Fibroblast of upper back skin (primary cell): ENCODE measurements around the gene MTA1.
A peak's percentile ranks its signal among the peaks of the same experiment; 100 is the strongest.

Source experiments
- DNase-seq: peaks from one replicate; pipeline ENCODE4 v3.0.0-alpha.2; 2013

The MTA1 gene

DNA sequence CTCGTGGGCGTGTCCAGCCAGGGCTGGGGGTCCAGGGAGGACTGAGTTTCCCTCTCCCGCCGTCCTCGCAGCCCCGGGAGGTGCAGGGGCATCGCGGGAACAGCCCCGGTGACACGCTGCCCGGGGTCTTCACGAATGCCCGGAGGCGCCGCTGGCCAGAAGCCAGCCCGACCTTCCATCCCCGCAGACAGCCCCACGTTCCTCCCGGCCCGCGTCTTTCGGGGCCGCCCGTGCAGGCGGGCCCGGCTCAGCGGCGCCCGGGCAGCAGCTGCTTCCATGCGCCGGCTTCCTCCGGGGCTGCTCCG, 70.6 kb downstream of the MTA1 start:
- DNase-seq = no peak

DNA sequence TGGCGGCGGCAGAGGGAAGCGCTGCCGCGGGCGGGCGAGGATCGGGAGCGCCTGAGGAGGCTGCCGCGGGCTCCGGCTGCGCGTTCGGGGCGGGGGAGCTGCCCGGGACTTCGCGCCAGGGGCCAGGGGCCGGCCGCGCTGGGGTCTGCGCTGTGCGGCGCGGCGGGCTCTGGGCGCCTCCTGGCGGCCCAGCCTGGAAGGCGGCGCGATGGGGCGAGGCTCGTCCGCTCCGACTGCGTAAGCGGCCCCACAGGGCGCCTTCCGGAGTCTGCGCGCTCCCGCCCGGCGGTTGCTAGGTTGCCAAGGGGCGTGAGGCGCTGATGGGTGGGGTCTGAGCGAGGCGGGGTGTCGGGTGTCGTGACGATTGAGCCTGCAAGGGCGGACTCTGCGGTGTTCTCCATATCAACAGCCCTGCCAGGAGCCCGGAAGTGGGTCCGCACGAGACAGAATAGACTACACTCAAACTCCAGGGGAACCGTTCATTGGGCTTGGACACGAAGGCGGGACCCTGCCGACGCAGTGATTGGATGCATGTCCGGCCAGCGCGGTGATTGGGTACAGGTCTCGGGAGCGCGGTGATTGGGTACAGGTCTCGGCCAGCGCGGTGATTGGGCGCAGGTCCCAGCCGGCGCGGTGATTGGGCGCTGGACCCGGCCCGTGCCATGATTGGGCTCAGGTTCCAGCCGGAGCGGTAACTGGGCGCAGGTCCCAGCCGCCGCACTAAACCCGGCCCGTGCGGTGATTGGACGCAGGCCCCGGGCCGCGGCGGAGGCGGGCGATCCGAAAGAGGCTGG, 71.1 kb downstream of the MTA1 start, which contains the start of gene TEDC1:
Gene TEDC1, plus strand, starts transcription at position 675 of the 794 bp plus-strand sequence. CDS start 130 bp downstream, outside the sequence.
- peak; percentile 100 for DNase-seq

DNA sequence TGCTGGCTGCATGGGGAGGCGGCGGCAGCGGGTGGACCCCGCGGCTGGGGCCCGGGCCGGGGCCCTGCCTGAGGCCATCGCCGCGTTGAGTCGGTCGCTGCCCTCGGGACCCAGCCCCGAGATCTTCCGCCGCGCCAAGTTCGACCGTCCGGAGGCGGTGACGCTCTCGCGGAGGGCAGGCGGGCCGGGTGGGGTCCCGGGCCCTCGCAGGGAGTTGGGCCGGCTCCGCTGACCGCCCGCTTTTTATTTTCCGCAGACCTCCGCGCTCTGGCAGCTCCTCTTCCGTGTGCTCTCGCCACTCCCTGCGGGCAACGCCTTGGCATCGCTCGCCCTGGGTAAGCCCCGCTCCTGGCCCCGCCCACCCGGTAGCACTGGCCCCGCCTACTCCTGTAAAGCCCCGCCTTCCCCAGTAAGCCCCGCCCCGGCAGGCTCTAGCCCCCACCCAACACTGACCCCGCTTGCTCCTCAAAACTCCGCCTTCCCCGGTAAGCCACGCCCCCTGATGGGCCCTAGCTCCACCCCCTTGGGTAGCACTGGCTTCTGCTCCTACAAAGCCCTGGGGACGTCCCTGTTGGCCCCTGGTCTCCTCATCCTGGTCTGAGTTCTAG, 71.8 kb downstream of the MTA1 start:
- peak; percentile 27 for DNase-seq

DNA sequence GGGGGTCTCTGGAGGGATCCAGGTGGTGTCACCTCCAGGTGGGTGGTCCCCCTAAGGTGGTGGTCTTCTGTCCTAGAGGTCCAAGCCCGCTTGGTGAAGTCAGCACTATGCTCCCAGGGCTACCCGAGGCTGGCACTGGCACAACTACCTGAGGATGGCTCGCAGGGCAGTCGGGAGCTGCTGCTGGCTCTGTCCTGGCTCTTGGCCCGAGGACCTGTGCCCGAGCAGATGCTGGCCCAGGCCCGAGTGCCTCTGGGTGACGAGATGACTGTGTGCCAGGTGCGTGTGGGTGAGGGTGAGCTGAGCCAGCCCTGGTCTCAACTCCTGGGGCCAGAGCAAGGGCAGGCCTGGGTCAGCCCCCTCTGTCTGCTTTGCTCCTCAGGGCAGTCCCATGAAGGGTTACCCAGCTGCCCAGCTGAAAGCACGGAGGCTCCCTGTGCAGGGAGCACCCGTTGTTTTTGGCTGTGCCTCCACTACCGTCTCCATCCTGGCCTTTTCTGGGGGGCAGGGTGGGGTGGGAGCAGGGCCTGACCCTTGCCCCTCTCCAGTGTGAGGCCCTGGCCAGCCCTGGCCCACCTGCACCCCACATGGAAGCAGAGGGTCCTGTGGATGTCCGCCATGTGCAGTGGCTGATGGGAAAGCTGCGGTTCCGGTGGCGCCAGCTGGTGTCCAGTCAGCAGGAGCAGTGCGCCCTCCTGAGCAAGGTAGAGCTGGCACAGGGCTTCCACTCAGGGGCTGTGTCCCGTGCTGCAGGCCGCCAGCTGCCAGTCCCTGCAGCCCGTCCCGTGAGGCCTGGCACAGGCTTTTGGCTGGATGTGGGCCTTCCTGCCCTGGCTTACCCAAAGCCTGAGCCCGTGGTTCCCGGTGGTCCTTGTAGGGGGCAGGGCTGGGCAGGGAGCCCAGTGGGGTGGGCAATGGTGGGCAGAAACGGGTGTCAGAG, 72.7 kb downstream of the MTA1 start:
- no peak for DNase-seq

DNA sequence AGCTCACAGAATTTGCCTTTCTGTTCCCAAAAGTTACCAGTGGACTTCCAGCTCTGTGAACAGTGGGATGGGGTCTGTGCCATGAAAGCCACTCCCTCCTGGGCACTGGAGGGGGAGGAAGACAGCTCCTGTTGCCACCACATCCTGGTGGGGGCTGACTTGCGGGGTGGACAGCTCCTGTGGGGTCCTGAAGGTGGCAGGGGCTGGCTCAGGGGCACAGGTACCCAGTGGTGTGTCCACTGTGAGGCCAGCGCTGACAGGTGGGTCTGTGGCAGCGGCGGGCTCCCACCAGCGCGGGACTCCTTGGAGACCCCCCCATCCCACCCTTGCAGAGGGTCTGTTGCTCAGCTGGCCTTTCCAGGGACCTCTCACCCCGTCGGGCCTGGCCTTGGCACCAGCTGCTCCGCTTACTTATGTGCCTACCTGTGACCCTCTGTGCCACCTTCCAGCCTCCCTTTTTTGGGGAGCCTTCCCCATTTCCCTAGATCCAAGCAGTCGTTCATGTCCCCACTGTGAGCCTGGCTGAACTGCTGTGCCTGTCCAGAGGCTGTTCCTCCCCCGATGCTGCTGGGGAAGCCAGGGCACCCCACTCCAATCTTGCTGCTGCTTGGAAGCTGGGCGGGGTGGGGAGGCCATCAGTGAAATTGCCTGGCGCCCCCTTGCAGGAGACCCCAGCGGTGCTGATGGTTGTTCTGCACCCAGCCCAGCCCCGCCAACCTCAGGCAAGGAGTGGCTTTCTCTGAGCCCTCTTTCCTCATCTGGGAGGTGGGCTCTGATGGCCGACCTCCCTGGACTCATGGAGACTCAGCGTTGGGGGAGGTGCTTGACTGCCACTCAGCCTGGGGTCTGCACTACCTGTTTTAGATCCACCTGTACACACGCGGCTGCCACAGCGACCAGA, 73.6 kb downstream of the MTA1 start:
- DNase-seq = no peak

DNA sequence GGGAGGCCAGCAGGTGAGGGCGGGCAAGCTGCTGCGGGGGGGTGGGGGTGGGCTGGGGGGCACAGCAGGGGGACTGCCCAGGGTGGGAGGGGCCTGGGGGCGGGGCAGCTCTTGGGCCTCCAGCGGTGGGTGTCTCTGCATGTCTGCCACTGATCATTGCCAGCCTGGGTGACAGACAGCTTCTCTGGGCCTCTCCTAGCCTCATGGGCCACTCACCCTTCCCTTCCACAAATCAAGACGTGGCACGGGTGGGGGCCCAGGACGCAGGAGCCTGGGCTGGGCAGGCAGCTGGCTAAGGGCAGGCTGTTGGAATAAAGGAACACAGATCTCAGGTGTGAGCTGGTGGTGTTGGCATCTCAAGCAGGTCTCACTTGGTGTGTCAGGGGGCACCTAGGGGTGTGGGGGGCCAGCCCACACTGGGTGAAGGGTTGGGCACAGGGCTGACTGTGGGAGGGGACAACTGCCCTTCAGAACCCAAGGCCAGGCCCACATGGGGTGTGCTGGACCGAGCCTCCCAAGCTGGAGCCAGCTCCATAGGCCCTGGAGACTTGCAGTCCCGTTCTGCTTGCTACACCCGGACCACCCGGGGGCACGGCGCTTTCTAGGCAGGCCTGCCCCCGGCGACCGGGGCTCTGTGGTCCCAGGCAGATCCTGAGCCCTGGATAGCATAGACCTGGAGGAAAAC, 74.4 kb downstream of the MTA1 start:
- DNase-seq = no peak

DNA sequence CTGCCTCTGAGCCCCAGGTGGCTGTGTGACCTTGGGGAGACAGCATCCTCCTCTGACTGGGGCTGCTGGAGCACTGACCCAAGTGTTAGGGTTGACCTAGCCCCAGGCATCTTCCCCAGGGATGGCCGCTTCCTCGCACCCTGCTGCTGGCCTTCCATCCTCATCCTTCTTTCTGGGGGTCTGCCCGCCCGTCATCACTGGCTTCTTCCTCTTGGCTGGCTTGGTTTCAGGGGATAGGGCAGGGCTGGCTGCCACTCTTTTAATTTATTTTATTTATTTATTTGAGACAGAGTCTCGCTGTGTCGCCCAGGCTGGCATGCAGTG, 74.9 kb downstream of the MTA1 start:
- no peak for DNase-seq

DNA sequence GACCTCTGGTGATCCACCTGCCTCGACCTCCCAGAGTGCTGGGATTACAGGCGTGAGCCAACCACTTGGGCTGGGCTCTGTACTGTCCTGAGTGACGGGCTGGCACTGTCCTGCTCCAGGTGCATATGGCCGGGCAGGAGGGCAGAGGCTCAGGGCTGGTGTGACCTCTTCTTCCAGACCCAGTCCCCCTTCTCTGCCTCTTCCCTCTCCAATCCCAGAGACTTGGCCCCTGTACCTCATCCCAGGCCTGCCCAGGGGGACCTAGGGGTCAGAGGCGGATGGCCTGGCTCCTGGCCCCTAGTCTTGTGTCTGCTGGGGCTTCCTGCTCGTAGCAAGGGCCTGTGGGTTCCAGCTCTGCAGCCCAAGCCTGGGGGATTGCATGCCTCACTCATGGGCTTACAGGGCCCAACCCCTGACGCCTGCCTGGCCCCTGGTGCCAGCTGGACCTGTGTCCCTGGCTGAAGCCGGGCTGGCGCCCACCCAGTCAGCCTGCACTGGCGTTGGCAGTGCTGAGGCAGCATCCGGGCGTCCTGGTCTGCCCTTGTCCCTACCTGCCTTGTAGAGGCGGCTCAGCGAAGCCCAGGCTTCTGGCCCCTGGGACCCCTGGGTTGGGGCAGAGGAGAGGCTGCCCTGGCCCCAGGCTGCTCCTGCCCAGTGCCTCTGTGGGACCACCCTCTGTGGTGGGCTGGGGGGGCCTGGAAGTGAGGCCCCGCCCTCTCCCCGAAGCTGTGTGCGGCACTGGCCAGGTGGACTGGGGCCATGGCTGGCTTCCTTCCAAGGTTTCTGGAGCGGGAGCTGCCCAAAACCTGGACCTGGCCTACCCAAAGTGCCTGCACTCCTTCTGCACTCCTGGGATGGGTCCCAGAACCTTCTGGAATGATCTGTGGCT, 75.7 kb downstream of the MTA1 start:
- DNase-seq = no peak

DNA sequence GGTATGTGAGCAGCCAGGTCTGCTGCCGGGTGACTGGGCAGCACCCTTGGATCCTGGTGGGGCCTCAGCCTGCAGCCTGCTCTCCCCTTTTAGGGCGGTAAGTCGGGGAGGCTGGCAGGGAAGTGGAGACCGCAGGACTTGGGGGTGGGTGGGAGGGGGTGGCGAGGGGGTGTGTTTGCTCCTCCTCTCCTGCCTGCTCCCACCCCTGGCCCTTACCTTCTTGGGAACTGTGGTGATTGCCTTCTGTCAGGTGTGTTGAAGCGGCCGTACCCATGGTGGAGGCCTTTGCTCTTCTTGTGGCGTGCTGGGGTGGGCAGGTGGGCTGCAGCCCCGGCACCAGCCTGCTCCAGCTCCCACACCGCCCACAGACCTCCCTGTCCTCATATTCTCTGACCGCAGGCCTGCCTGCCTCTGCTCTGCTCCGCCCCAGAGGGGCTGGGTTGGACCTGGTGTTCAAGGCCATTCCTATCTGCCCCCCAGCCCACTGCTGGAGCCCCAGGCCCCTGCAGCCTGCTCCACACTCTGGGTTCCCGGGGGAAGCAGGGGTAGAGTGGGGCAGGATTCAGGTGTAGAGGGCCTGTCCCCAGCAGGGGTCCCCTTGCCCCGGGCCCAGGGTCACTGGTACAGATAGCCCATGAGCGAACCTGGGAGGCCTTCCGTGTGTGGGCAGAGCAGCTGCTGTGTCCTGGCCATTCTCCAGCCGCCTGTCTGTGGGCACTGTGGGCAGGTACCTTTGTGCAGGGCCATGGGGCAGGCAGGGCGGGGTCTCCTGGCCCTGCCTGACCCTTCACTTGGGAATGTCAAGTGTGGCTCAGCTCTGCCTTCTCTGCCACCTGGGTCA, 76.6 kb downstream of the MTA1 start:
- DNase-seq = no peak

DNA sequence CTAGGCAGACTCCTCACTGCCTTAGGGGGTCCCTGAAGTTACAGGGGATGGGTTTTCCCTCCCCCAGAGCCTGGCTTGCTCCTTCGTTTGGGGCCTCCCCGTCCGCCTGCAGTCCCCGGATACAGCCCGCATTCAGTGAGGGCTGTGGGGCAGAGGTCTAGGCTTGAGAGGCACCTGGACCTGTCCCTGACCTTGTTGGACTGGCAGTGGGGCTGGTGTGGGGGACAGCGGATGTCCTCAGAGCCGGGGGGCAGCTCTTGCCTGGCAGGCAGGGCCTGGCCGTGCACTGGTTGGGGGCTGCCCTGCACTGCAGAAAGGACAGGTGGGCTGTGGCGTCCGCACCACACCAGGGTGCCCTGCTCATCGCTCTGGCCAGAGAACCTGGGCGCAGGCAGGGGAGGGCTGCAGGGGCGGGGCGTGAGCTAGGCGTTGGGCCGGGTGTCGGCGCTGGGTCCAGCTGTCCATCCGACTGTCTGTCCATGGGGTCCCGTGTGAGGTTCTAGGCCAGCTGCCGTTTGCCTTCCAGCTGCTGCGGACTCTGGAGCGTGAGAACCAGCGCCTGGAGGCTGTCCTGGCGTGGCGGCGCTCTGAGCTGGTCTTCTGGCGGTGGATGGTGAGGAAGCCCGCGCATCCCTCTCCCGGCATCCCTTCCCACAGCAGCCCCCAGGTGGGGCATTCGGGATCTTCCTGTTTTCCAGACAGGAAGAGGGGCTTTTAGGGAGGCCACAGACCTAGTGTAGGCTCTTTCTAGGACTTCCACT, 77.4 kb downstream of the MTA1 start:
- DNase-seq = no peak

DNA sequence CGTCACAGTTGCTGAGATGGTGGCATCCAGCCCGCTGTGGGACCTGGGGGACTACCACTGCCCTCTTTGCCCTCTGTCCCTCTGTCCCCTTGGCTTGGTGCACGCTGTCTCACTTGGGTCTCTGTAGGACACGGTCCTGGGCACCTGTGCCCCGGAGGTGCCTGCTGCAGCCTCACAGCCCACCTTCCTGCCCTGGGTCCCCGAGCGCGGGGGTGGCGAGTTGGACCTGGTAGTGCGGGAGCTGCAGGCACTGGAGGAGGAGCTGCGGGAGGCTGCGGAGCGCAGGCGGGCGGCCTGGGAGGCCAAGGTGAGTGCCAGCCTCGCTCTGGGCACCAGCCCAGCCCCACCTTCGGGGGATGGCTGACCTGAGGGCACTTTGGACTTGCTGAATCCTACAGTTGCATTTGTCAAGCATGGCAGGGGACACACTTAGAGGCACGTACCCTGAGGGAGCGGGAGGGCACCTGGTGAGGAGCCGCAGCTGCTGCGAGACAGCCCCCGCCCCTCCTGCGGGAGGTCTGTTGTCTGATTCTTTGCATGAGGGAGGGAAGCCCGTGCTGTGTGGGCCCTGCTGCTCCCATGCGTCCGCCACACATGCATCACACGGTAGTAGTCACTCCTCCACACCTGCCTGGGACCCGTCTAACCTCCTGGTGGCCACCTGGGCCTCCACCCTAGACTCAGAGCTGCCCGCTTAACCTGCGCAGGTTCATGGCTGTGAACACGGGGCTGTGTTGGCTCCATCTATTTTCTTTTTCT, 78.2 kb downstream of the MTA1 start:
- no peak for DNase-seq

DNA sequence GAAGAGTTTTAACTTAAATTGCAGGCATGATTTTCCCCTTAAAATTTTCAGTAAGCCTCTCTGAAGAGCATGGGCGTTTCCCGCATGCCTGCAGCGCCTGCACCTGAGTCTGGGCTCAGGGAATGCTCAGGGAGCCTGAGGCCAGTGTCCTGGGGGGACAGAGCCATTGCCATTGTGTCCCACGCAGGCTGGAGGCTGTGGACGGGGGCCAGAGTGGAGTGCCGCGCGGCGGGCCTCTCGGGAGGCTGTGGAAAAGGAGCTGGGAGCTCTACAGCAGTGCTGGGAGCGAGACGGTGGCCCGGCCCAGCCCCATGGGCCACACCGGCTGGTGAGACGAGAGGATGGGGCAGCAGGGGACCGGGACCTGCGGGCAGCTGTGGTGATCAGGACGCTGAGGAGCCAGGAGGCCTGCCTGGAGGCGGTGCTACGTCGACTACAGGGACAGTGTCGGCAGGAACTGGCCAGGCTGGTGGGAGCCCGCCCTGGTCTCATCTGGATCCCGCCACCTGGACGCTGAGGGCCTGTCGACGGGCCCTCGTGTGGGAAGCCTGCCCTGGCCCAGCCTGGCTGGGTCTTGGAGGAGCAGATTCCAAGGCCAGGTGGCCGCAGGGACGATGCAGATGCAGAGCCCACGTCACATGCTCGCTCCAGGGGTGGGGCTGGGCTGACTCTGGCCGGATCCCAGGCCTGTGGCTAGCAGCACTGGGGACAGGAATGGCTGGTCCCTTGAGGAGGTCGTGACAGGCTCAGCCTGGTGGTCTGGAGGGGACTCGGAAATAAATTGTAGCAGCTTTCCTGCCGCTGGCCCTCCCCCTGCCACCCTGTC, 79.0 kb downstream of the MTA1 start:
- no peak for DNase-seq

DNA sequence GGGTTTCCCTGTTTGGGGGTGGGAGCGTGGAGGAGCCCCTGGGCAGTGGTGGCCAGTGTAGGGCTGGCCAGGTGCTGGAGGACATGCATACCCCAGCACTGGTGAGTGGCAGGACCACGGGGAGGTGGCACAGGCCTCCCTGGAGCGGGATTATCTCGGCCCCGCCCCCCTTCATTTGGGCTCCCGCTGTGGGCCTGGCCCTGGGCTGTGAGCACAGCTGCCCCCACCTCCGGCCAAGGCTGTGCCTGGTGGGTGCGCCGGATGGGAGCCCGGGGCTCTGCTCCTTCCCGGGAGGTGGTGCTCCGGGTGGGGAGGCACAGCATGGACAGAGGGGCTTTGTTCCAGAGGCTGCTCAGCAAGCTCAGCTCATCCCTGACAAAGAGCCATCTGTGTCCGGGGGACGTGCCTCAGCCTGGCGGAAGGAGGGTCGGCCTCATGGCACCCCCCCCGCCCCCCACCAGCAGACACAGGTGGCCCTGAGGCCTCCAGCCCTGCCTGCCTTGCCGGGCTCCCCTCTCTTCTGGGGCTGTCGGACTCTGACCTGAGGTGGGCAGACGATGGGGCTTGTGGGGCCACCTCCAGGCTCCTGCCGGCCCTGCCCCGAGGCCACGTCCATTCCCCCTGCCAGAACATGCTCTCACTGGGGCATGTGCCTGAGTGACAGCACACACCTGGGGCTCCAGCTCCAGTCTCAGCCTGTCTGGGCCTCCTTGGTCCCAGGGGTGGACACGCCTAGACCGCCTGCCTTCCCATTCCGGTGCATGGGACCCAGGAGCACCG, 79.8 kb downstream of the MTA1 start:
- no peak for DNase-seq

DNA sequence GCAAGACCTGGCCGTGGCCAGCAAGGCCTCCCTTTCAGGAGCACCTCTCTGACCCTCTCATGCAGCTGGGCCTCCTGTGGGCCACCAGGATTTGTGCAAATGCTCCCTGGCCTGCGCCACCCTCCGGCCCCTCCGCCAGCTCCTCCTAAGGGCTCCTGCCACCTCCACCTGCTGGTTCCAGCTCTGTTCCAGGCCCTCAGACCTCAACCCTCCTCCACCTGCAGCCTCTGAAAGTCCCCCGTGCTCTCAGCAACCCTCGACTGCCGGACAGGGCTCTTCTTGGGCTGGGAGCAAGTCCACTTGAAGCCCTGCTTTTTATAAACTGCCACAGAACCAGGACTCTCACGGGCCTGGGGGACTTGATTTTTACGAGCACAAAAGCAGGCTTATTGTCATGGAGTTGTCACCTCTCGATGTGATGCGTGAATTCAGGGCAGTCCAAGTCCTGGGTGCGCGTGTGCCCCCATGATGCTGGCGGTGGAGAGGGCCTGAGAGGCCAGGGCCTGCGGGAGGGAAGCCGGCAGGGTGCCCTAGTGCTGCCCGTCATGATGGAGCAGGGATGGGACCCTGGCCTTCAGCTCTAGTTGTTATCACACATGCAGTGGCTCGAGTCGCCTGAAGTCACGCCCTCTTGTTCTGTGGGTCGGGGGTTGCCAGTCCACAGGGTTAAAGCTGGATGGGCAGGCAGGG, 80.6 kb downstream of the MTA1 start:
- DNase-seq = no peak

DNA sequence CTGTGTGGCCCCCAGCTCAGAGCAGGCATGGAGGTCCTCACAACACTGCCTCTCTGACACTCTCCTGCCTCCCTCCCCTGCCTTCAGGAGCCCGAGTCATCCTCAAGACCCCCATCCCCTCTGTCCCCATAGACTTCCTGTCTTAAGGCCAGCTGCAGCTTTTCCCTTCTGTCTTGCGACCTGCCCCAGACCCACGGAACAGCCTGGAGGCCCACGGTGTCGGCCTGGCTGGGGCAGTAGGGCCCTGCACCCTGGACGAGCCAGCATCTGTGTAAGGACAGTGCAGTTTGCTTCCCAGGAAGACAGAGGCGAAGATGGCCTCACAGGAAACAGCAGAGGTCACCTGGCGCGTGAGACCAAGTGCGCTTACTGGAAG, 81.1 kb downstream of the MTA1 start:
- DNase-seq = no peak
